ENCODE results near the gene TMEM132D.

TMEM132D gene

GRCh38 chr12:129103231-129103630 is 800.6 kb downstream of the TMEM132D start:
- DNase-seq (ENCODE audit: low read depth), result no peak
- TF ChIP-seq POLR2A (IDR thresholded peaks at IDR 0.05; ENCODE audit: extremely low read depth, insufficient read length), result no peak
- no peak for TF ChIP-seq CTCF (IDR thresholded peaks at IDR 0.05; ENCODE audit: low read depth, low read length)
- TF ChIP-seq MYC (IDR thresholded peaks at IDR 0.05; ENCODE audit: low read depth, low read length), result no peak
- no peak for TF ChIP-seq MAX (IDR thresholded peaks at IDR 0.05; ENCODE audit: low read depth, low read length)

GRCh38 chr12:129102233-129102632 is 801.6 kb downstream of the TMEM132D start:
- TF ChIP-seq CTCF (IDR thresholded peaks at IDR 0.05; ENCODE audit: low read depth, low read length) (no peak), MYC (IDR thresholded peaks at IDR 0.05; ENCODE audit: low read depth, low read length) (no peak), MAX (IDR thresholded peaks at IDR 0.05; ENCODE audit: low read depth, low read length) (no peak), POLR2A (IDR thresholded peaks at IDR 0.05; ENCODE audit: extremely low read depth, insufficient read length) (no peak)
- no peak overlapping the region for H3K4me3 ChIP-seq (ENCODE audit: low read depth, low read length)
- no peak for DNase-seq (ENCODE audit: low read depth)

More at GRCh38 chr12:129103231-129103630, 800.6 kb downstream of the TMEM132D start:
- no peak overlapping the region for H3K4me3 ChIP-seq (ENCODE audit: low read depth, low read length)

- TF ChIP-seq MYC (IDR thresholded peaks at IDR 0.05; ENCODE audit: low read depth, low read length) (no peak), POLR2A (IDR thresholded peaks at IDR 0.05; ENCODE audit: extremely low read depth, insufficient read length) (no peak), MAX (IDR thresholded peaks at IDR 0.05; ENCODE audit: low read depth, low read length) (no peak), CTCF (IDR thresholded peaks at IDR 0.05; ENCODE audit: low read depth, low read length) (no peak)
- H3K4me3 ChIP-seq (ENCODE audit: low read depth, low read length), result no peak overlapping the region
- DNase-seq (ENCODE audit: low read depth), result no peak
Measured at GRCh38 chr12:129101816-129102215, 802.0 kb downstream of the TMEM132D start.

GRCh38 chr12:129101404-129101803 is 802.4 kb downstream of the TMEM132D start:
- DNase-seq (ENCODE audit: low read depth), result no peak
- no peak overlapping the region for H3K4me3 ChIP-seq (ENCODE audit: low read depth, low read length)
- TF ChIP-seq POLR2A (IDR thresholded peaks at IDR 0.05; ENCODE audit: extremely low read depth, insufficient read length) (no peak), MYC (IDR thresholded peaks at IDR 0.05; ENCODE audit: low read depth, low read length) (no peak), CTCF (IDR thresholded peaks at IDR 0.05; ENCODE audit: low read depth, low read length) (no peak), MAX (IDR thresholded peaks at IDR 0.05; ENCODE audit: low read depth, low read length) (no peak)

GRCh38 chr12:129097451-129097850 is 806.4 kb downstream of the TMEM132D start:
- TF ChIP-seq CTCF (IDR thresholded peaks at IDR 0.05; ENCODE audit: low read depth, low read length) (no peak), MAX (IDR thresholded peaks at IDR 0.05; ENCODE audit: low read depth, low read length) (no peak), MYC (IDR thresholded peaks at IDR 0.05; ENCODE audit: low read depth, low read length) (no peak), POLR2A (IDR thresholded peaks at IDR 0.05; ENCODE audit: extremely low read depth, insufficient read length) (no peak)
- no peak overlapping the region for H3K4me3 ChIP-seq (ENCODE audit: low read depth, low read length)
- DNase-seq (ENCODE audit: low read depth), result no peak

GRCh38 chr12:129096968-129097367 is 806.9 kb downstream of the TMEM132D start:
- no peak for DNase-seq (ENCODE audit: low read depth)
- TF ChIP-seq MYC (IDR thresholded peaks at IDR 0.05; ENCODE audit: low read depth, low read length) (no peak), MAX (IDR thresholded peaks at IDR 0.05; ENCODE audit: low read depth, low read length) (no peak), POLR2A (IDR thresholded peaks at IDR 0.05; ENCODE audit: extremely low read depth, insufficient read length) (no peak)
- no peak overlapping the region for H3K4me3 ChIP-seq (ENCODE audit: low read depth, low read length)
